CD4-positive, alpha-beta T cell treated with Interleukin-15 for 4 hours (primary cell): Measurements from ENCODE around the gene WDR74.
"Not testable (repeated sequence)": the region's sequence is repeated elsewhere in the genome, so short reads cannot be mapped to it uniquely, and the experiment has no call there.

Experiments
- DNase-seq: peaks from one replicate; pipeline ENCODE4 v3.0.0-alpha.2; 2020; ENCODE audit warnings: low spot score

The WDR74 gene

DNA sequence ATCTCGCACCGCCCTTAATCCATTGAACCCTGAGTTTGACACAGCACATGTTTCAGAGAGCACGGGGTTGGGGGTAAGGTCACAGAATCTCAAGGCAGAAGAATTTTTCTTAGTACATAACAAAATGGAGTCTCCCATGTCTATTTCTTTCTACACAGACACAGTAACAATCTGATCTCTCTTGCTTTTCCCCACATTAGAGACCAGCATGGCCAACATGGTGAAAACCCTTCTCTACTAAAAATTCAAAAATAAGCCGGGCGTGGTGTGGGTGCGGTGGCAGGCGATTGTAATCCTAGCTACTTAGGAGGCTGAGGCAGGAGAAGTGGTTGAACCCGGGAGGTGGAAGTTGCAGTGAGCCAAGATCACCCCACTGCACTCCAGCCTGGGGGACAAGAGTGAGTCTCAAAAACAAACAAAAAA lies 19.9 kb upstream of the WDR74 start:
- DNase-seq = not testable (repeated sequence)

DNA sequence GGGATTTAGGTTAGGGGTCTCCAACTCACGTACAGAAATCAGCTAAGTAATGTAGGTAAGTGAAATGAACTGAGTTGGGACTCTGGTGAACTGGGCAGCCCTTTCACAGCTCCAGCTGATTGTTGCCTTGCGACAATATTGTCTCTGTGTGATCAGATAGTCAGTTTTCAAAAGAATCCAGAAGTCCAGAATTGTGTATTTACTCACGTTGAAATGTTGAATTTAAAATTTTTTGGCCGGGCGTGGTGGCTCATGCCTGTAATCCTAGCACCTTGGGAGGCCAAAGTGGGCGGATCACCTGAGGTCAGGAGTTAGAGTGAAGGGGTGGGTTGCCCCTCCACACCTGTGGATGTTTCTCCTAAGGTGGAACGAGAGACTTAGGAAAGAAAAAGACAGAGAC lies 18.8 kb upstream of the WDR74 start:
- DNase-seq = no peak

GRCh38 chr11:62857541-62857982 lies 18.2 kb upstream of the WDR74 start:
- DNase-seq = no peak

- no peak for DNase-seq
These were observed 17.0 kb upstream of the WDR74 start for GRCh38 chr11:62856333-62856895.

- peak; percentile 98 for DNase-seq
These were observed 16.4 kb upstream of the WDR74 start for GRCh38 chr11:62855571-62856332.

DNA sequence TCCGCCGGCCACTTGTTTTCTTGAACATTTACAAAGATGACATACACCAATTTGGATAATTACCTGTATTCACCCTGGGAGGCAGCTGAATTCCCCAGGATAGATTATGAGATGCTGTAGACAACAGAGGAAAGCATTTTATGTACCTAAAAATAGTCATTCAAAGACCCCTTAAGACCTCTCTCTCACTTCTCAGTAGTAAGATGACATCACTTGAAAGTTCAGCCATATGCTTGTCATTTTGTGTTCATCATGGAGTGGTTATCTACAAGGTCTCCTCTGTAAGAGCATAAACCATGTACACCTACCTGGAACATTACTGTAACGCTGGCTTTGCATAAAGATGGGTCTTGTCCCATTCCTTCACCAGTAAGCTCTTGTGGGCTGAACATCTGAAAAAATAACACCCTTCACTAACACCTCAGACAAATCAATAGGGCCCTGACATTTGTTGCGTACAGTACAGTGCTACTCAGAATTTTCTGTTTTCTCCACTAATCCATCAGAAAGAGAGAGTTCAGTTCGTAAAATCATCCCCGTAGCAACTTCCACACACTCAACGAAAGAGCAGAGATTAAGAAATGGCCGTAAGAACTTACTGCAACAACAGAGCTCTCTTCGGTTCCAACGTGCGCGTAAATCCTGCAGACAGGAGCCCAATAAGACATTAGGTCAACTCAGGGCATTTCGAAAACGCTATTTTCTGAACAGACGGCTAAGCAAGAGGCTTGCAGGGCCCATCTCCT lies 15.6 kb upstream of the WDR74 start:
- no peak for DNase-seq

- no peak for DNase-seq
These were observed 14.8 kb upstream of the WDR74 start for GRCh38 chr11:62854013-62854824.

GRCh38 chr11:62853279-62853965 lies 14.0 kb upstream of the WDR74 start:
- peak; percentile 66 for DNase-seq

- no peak for DNase-seq
These were observed 13.3 kb upstream of the WDR74 start for GRCh38 chr11:62852523-62853188.

GRCh38 chr11:62851807-62852522 lies 12.6 kb upstream of the WDR74 start:
- no peak for DNase-seq

GRCh38 chr11:62850911-62851806 lies 11.8 kb upstream of the WDR74 start:
- DNase-seq = no peak

DNA sequence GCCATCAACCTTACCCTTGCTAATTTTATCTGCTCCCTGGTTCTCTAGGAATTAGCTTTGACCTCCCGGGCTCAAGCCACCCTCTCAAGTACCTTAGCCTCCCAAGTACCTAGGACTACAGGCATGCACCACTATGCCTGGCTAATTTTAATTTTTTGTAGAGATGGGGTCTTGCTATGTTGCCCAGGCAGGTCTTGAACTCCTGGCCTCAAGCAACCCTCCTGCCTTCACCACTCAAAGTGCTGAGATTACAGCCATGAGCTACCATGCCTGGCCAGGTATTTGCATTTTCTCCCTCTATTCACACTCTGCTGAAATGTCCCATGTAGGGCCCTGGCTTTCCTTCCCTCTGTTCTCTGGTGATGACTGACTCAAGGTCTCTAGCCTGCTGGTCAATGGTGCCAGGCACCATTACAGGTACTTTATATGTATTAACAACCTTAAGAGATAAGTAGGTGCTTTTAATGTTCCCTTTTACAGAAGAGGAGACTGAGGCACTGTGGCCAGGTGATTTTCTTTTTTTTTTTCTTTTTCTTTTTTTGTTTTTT lies 8.5 kb upstream of the WDR74 start:
- DNase-seq = no peak

GRCh38 chr11:62846177-62846576 lies 6.8 kb upstream of the WDR74 start:
- no peak for DNase-seq

DNA sequence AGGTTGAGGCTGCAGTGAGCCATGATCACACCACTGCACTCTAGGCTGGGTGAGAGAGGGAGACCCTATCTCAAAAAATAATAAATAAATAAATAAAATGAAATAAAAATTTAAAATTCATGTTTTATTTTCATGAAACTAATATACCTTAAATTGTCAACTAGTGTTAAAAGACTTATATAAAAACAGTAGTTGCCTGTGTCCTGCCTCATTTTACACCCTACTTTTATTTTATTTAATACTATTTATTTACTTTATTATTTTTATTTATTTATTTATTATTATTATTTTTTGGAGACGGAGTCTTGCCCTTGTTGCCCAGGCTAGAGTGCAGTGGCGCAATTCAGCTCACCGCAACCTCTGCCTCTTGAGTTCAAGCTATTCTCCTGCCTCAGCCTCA lies 4.8 kb upstream of the WDR74 start:
- DNase-seq = no peak

GRCh38 chr11:62843466-62843865 lies 4.1 kb upstream of the WDR74 start:
- no peak for DNase-seq

DNA sequence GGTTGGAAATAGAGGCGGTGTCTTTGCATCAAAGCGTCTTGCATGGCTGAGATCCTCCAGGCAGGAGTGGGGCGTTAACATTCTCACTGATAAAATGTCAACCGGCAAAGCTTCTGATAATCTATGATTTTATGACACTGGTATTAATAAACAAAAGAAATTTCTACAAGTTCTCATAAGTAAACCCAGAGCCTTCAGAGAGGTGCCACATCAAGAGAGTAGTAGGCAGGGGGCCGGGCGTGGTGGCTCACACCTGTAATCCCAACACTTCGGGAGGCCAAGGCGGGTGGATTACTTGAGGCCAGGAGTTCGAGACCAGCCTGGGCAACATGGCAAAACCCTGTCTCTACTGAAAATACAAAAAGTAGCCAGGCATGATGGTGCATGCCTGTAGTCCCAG lies 3.5 kb upstream of the WDR74 start:
- not testable (repeated sequence) for DNase-seq

GRCh38 chr11:62842171-62842741 lies 2.9 kb upstream of the WDR74 start:
- DNase-seq = peak; percentile 19

DNA sequence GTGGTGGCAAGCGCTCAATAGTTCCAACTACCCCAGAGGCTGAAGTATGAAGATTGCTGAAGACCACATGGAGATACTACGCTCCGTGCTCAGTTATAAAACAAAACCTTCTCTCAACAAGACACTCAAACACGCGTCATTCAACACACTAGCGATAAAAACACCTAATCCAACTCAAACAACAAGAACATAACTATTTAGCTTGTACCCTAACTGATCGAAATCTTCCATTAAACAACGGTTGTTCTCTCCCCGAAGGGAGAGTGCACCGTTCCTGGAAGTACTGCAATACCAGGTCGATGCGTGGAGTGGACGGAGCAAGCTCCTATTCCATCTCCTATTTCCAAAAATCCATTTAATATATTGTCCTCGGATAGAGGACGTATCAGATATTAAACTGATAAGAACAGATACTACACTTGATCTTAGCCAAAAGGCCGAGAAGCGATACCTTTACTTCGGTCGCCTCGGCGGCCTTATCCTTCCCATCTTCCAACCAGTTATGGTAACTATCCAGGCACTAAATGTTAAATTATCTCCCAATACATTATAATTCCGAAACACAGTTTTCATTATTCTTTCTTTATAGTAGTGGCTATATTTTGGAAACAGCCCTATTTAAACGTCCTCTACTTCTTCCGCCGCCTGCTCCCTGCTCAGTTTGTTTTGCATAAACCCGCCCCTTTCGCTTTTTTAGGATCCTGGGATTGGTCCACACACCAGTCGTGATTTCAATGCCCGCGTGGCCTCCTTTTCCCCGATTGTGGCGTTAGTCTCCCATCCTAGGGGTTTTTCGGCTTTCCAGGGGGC lies 2.2 kb upstream of the WDR74 start:
- DNase-seq = peak; percentile 93
